ENCODE data around the gene NFIA.

DNA sequence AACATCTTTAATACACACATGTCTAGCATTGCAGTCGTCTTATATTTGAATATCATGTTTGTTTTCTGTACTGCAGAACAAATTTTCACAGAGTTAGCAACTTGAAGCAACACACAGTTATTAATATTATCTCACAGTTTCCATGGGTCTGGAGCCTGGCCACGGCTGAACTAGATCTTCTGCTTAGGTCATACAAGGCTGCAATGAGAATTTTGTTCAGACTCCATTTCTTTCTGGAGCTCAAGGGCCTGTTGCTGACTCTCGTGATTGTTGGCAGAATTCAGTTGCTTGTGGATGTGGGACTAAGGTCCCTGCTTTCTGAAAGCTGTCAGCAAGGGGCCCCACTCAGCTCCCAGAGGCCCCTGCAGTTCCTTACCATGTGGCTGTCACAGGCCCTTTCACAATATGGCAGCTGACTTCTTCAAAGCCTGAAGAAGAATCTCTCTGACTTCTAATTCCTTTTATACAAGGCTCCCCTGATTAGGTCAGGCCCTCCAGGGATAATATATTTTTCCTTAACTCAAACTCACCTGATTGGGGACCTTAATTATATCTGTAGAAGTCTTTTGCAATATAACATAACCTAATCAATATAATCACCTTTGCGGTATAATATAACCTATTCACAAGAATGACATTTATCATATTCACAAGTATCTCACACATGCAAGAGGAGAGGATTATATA, 296.3 kb downstream of the NFIA start:
- TF ChIP-seq, protein P1, sequence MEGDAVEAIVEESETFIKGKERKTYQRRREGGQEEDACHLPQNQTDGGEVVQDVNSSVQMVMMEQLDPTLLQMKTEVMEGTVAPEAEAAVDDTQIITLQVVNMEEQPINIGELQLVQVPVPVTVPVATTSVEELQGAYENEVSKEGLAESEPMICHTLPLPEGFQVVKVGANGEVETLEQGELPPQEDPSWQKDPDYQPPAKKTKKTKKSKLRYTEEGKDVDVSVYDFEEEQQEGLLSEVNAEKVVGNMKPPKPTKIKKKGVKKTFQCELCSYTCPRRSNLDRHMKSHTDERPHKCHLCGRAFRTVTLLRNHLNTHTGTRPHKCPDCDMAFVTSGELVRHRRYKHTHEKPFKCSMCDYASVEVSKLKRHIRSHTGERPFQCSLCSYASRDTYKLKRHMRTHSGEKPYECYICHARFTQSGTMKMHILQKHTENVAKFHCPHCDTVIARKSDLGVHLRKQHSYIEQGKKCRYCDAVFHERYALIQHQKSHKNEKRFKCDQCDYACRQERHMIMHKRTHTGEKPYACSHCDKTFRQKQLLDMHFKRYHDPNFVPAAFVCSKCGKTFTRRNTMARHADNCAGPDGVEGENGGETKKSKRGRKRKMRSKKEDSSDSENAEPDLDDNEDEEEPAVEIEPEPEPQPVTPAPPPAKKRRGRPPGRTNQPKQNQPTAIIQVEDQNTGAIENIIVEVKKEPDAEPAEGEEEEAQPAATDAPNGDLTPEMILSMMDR (IDR thresholded peaks at IDR 0.05) = no peak
- no peak for TF ChIP-seq POLR2A (IDR thresholded peaks at IDR 0.05)

All from esophagus squamous epithelium (tissue), 4 donors.